Activated CD4-positive, alpha-beta T cell treated with anti-CD3 and anti-CD28 coated beads for 36 hours (primary cell): ENCODE results near the gene TMEM203. TPM values are rescaled to one million over a fixed set of nuclear protein-coding genes. Genes with fewer than 3 reads are reported as not detected.

Experiments
- ATAC-seq: fragments of 200-7000 bp; cut with Tn5 transposase; one replicate; pipeline ENCODE4 v1.10.0; 2021; ENCODE audit warnings: mild to moderate bottlenecking, moderate library complexity
- CTCF ChIA-PET: fragments of 350-600 bp; sonication (Branson Sonifier 250); formaldehyde crosslinking; loops from one replicate; lab custom pipeline; 2021; ENCODE audit warnings: antibody characterized with exemption; lab: Charles Lee
- POLR2A ChIA-PET: fragments of 350-600 bp; sonication (Branson Sonifier 250); formaldehyde crosslinking; loops from one replicate; lab custom pipeline; 2021; ENCODE audit warnings: antibody characterized with exemption, inconsistent platforms; lab: Charles Lee
- DNase-seq: peaks from one replicate; pipeline ENCODE4 v3.0.0-alpha.2; 2020
- H3K27ac Mint-ChIP-seq: one replicate; pipeline ENCODE4 v1.8.0; 2021; ENCODE audit warnings: mixed read lengths
- H3K27me3 Mint-ChIP-seq: one replicate; pipeline ENCODE4 v1.8.0; 2021; ENCODE audit warnings: mixed read lengths
- H3K36me3 Mint-ChIP-seq: one replicate; pipeline ENCODE4 v1.8.0; 2021; ENCODE audit warnings: low read depth, mixed read lengths
- H3K4me1 Mint-ChIP-seq: one replicate; pipeline ENCODE4 v1.8.0; 2021; ENCODE audit warnings: mixed read lengths
- H3K4me3 Mint-ChIP-seq: one replicate; pipeline ENCODE4 v1.8.0; 2021; ENCODE audit warnings: mild to moderate bottlenecking, moderate library complexity, mixed read lengths
- H3K9me3 Mint-ChIP-seq: one replicate; pipeline ENCODE4 v1.8.0; 2021; ENCODE audit warnings: low read depth, mixed read lengths
- intact Hi-C, 2 experiments: fragments of 100-400 bp; cut with DNase I in 1 of 2; cut with micrococcal nuclease in 1 of 2; formaldehyde crosslinking; loops; one replicate each; pipeline versions ENCODE4 v1.14.2 to v1.15.1; 2022 to 2024; cut with DNase I, micrococcal nuclease
- microRNA-seq: library from miRNA; unstranded; fragments of <30 nt; microRNA quantifications from one replicate; pipeline ENCODE4 v1.2.0, GENCODE V29; 2021; ENCODE audit warnings: borderline replicate concordance
- total RNA-seq, 2 experiments: library from RNA; stranded (reverse); gene quantifications; one replicate each; pipeline ENCODE4 v1.2.3, GENCODE V29; 2021

TMEM203 gene
- total RNA-seq, 2 experiments from 2014 or later = 25.0 to 30.7 TPM

- peaks cover 11% of the 10 kb centered on the region for H3K4me1 Mint-ChIP-seq
- DNase-seq (no peak), ATAC-seq (no peak)
- no peak overlapping the region for H3K27ac Mint-ChIP-seq
- no peaks in the 10 kb centered on the region for H3K9me3 Mint-ChIP-seq
- H3K4me3 Mint-ChIP-seq = no peak overlapping the region
- ChIA-PET POLR2A (no interaction called here), CTCF (interaction anchor here (0.6 kb wide), 1 partner anchor 30 kb away, joined by 3 read pairs; no protein-coding TSS in a partner anchor)
- no peaks in the 10 kb centered on the region for H3K36me3 Mint-ChIP-seq
- intact Hi-C loops = no loop called here
- H3K27me3 Mint-ChIP-seq = peaks cover 38% of the 10 kb centered on the region
Observed at GRCh38 chr9:137159105-137160053, 46.1 kb downstream of the TMEM203 start.

- Mint-ChIP-seq H3K27me3 (peaks cover 35% of the 10 kb centered on the region), H3K36me3 (no peaks in the 10 kb centered on the region), H3K27ac (no peak overlapping the region), H3K4me1 (peaks cover 11% of the 10 kb centered on the region), H3K4me3 (no peak overlapping the region), H3K9me3 (no peaks in the 10 kb centered on the region)
- intact Hi-C loops = no loop called here
- ChIA-PET POLR2A (no interaction called here), CTCF (interaction anchor here (0.6 kb wide), 1 partner anchor 29 kb away, joined by 3 read pairs; no protein-coding TSS in a partner anchor)
- no peak for ATAC-seq
- DNase-seq = no peak
Observed at GRCh38 chr9:137158625-137159024, 46.8 kb downstream of the TMEM203 start.

- H3K36me3 Mint-ChIP-seq = no peaks in the 10 kb centered on the region
- ChIA-PET CTCF (interaction anchor here (0.6 to 1.3 kb wide), 2 partner anchors 79 to 349 kb away, joined by 3 to 5 read pairs; no protein-coding TSS in a partner anchor), POLR2A (no interaction called here)
- intact Hi-C loops = loop anchor here in 1 of 2 experiments (1.0 to 2.0 kb wide), 3 partner anchors 31 to 180 kb away; partner anchors contain the start of genes ANAPC2 and SSNA1
- no peak overlapping the region for H3K4me3 Mint-ChIP-seq
- ATAC-seq = no peak
- H3K4me1 Mint-ChIP-seq = peaks cover 11% of the 10 kb centered on the region
- H3K27me3 Mint-ChIP-seq = peaks cover 32% of the 10 kb centered on the region
- no peak overlapping the region for H3K27ac Mint-ChIP-seq
- H3K9me3 Mint-ChIP-seq = no peaks in the 10 kb centered on the region
- no peak for DNase-seq
Observed at GRCh38 chr9:137157618-137158415, 47.6 kb downstream of the TMEM203 start.

- CTCF ChIA-PET = interaction anchor here (0.7 to 1.3 kb wide), 3 partner anchors 15 to 80 kb away, joined by 3 read pairs; partner anchors contain the start of gene TMEM210
- H3K36me3 Mint-ChIP-seq = no peaks in the 10 kb centered on the region
- intact Hi-C loops = loop anchor here in 1 of 2 experiments (1.0 to 2.0 kb wide), 3 partner anchors 32 to 178 kb away; partner anchors contain the start of genes ANAPC2 and SSNA1
- no peaks in the 10 kb centered on the region for H3K9me3 Mint-ChIP-seq
- H3K27me3 Mint-ChIP-seq = peaks cover 30% of the 10 kb centered on the region
- H3K4me3 Mint-ChIP-seq = peak overlapping the region; percentile 36
- peak; percentile 79 for ATAC-seq
- no peak overlapping the region for H3K27ac Mint-ChIP-seq
- DNase-seq = peak; percentile 85
- POLR2A ChIA-PET = interaction anchor here (0.7 kb wide), 1 partner anchor 47 kb away, joined by 3 read pairs; no protein-coding TSS in a partner anchor
- H3K4me1 Mint-ChIP-seq = peaks cover 11% of the 10 kb centered on the region
Observed at GRCh38 chr9:137156567-137157375, 48.7 kb downstream of the TMEM203 start.

Small RNA genes within 50 kb of the gene (microRNA-seq; reads per million reads assigned to microRNA genes)
- gene MIR3621 = not detected

Other genes with a start within 250 kb of the TMEM203 start
- not detected for gene PTGDS, start 228.1 kb downstream of the TMEM203 start, total RNA-seq
- gene LCNL1, start 222.7 kb downstream of the TMEM203 start, total RNA-seq = not detected
- gene PAXX, start 213.2 kb downstream of the TMEM203 start, total RNA-seq = 10 to 100 TPM; 52.7 to 67.1 TPM
- gene CLIC3, start 209.1 kb downstream of the TMEM203 start, total RNA-seq = not detected
- gene ABCA2, start 177.4 kb downstream of the TMEM203 start, total RNA-seq = 10 to 100 TPM; 20.4 to 23.7 TPM
- gene FUT7, start 173.6 kb downstream of the TMEM203 start, total RNA-seq = 1 to 10 TPM; 1.3 to 1.6 TPM
- 10 to 100 TPM; 21.0 to 23.1 TPM for gene NPDC1, start 159.5 kb downstream of the TMEM203 start, total RNA-seq
- gene ENTPD2, start 151.6 kb downstream of the TMEM203 start, total RNA-seq = under 1 TPM in 1 of 2 experiments, not detected in 1; 0.19 TPM
- 1 to 10 TPM; 6.4 to 8.8 TPM for gene SAPCD2, start 135.1 kb downstream of the TMEM203 start, total RNA-seq
- gene UAP1L1, start 128.1 kb downstream of the TMEM203 start, total RNA-seq = 10 to 100 TPM; 12.5 to 14.4 TPM
- 10 to 100 TPM; 21.6 to 26.7 TPM for gene MAN1B1, start 118.7 kb downstream of the TMEM203 start, total RNA-seq
- gene DPP7, start 90.9 kb downstream of the TMEM203 start, total RNA-seq = 100 to 1,000 TPM; 188 to 204 TPM
- gene GRIN1, start 66.5 kb downstream of the TMEM203 start, total RNA-seq = under 1 TPM in 1 of 2 experiments, not detected in 1; 0.14 TPM
- gene LRRC26, start 35.6 kb downstream of the TMEM203 start, total RNA-seq = not detected
- not detected for gene TMEM210, start 33.6 kb downstream of the TMEM203 start, total RNA-seq
- 10 to 100 TPM; 30.8 to 38.4 TPM for gene ANAPC2, start 17.1 kb downstream of the TMEM203 start, total RNA-seq
- 10 to 100 TPM; 53.6 to 58.6 TPM for gene SSNA1, start 17.0 kb downstream of the TMEM203 start, total RNA-seq
- gene TPRN, start 4.9 kb downstream of the TMEM203 start, total RNA-seq = 1 to 10 TPM; 5.6 to 5.8 TPM
- 10 to 100 TPM; 27.0 to 27.8 TPM for gene NDOR1, start 52 bp upstream of the TMEM203 start, total RNA-seq
- gene RNF208, start 16.6 kb upstream of the TMEM203 start, total RNA-seq = 1 to 10 TPM; 7.1 to 8.9 TPM
- gene CYSRT1, start 19.5 kb upstream of the TMEM203 start, total RNA-seq = under 1 TPM; 0.23 to 0.42 TPM
- not detected for gene RNF224, start 21.9 kb upstream of the TMEM203 start, total RNA-seq
- gene SLC34A3, start 25.3 kb upstream of the TMEM203 start, total RNA-seq = not detected
- 100 to 1,000 TPM; 264 to 278 TPM for gene TUBB4B, start 35.6 kb upstream of the TMEM203 start, total RNA-seq
- gene STPG3, start 45.6 kb upstream of the TMEM203 start, total RNA-seq = not detected
- gene NELFB, start 49.7 kb upstream of the TMEM203 start, total RNA-seq = 10 to 100 TPM; 41.4 to 54.1 TPM
- gene TOR4A, start 72.1 kb upstream of the TMEM203 start, total RNA-seq = 1 to 10 TPM; 2.6 to 3.4 TPM
- 1 to 10 TPM; 2.1 TPM for gene NRARP, start 96.6 kb upstream of the TMEM203 start, total RNA-seq
- gene EXD3, start 217.5 kb upstream of the TMEM203 start, total RNA-seq = 1 to 10 TPM; 6.7 to 7.1 TPM
- 1 to 10 TPM in 1 of 2 experiments, under 1 TPM in 1; 0.97 to 1.7 TPM for gene NOXA1, start 217.7 kb upstream of the TMEM203 start, total RNA-seq
- not detected for gene ENTPD8, start 235.7 kb upstream of the TMEM203 start, total RNA-seq